HG02571 (cell line): ENCODE data around the gene CTTN.

ENCODE experiments used
- ATAC-seq: cut with Tn5 transposase; IDR thresholded peaks from one replicate; pipeline ENCODE4 v1.9.1; 2021; ENCODE audit warnings: mild to moderate bottlenecking, moderate library complexity; ENCODE audit not compliant: unreplicated experiment

Gene CTTN

DNA sequence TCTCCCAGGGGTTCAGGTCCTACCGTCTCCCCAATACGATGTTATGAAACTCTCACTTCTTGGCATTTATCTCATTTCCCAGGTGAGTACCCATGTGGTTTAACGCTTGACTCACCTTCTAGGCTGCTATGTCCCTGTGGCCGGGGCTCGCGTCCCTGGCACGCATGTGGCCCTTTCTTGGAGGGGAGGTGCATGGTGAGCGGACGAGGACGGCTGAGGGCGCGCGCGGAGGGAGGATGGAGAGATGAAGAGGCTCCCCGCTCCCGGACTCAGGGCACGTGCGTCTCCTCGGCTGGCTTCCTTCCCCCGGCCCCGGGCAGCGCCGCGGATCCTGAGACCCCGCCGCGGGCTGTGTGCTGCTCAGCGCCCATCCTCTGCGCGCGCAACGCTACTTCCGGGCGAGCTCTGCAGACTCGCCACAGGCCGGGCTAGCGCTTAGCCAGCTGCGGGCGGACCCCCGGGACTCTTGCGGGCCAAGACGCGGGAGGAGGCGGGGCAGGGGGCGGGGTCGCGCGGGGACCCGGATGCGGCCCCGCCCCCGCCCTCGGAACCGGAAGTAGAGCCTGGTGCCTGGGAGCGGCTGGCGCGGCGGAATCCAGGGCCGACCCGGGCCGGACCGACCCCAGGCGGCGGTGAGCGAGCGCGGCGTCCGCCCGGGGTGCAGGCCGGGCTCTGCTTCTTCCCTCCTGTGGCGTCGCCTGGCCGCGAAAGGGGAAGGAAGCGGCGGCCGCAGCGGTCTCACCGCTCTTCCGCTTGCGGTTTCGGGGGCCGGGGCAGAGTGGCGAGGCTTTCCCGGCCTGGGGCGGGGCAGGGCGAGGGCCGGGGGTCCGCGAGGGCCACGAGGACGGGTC is at the start of gene CTTN:
TSS of gene CTTN (plus strand) at position 547 of the 851 bp plus-strand sequence. CDS start 8,769 bp downstream, outside the sequence.
- ATAC-seq = peak; percentile 46

DNA sequence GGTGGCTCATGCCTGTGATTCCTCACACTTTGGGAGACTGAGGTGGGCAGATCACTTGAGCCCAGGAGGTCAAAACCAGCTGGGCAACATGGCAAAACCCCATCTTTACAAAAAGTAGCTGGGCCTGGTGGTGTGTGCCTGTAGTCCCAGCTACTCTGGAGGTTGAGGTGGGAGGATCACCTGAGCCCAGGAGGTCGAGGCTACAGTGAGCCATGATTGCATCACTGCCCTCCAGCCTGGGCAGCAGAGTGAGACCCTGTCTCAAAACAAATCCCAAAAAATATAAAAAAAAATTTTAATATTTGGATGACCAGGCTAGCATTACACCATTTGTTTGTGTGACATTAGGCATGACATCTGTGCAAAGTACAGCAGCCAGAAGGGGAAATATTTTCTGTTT is 49.7 kb upstream of the CTTN start:
- ATAC-seq = no peak

DNA sequence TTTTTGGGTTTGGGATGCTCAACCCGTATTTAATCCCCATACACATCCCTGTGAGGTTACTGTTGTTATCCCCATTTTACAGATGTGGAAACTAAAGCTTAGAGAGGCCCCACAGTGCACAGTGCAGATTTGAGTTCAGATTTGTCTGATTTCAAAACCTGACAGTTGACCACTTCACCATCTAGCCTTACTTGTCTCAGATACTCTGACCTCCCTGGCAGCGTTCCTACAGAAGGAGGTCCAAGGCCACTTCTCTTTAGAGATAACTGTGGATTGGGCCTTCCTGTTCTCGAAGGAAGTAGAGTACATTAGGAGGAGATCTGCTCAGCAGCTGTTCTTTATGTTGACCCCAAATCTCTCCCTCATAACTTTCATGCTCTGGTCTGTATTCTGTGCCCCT is 46.7 kb upstream of the CTTN start:
- no peak for ATAC-seq

DNA sequence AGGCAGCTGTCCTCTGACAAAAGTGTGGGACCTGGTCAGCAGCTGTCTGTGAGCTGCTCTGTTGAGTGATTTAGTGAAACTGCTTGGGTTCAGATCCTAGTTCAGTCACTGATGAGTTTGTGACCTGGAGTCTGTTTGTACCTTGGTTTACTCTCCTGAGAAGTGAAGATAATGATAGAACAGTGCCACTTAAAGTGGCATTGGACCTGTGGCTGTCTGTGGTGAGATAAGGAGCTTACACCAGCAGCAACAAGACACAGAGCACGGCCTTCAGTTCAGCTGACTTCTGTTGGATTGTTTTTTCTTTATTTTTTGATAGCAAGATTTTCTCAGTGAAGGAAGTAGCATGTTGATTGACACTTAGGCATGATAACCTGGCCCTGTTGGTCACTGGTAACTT is 46.2 kb upstream of the CTTN start:
- ATAC-seq = no peak

DNA sequence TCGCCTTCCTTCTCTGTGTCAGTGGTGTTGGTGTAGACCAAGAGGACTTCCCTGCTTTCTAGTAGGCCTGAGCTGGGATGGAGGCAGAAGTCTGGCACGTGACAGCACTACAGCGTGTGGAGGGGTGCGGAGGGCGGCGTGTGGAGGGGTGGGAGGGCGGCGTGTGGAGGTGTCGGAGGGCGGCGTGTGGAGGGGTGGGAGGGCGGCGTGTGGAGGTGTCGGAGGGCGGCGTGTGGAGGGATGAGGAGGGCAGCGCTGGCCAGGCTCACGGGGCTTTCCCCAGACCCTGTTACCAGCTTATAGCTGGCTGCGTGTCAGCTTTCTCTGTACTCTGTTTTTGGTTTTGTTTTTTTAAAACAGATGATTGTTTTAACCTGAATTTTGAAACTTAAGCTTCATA is 45.7 kb upstream of the CTTN start:
- no peak for ATAC-seq

DNA sequence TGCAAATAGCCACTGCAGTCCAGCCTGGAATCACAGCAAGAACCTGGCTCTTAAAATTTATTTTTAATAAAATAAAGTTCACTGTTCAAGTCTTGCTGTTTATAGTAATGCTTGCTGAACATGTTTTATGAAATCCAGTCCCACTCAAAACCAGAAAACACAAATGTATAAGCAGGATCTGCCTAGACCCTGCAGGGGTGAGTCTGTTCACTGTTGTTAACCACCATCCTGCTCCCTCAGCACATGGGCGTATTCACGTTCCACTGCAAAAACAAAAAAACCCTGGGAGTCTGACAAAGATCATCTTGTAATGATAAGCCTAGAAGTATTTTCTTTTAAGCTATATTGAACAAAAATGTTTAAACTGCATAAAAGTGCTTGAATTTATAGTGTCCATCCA is 45.0 kb upstream of the CTTN start:
- no peak for ATAC-seq

DNA sequence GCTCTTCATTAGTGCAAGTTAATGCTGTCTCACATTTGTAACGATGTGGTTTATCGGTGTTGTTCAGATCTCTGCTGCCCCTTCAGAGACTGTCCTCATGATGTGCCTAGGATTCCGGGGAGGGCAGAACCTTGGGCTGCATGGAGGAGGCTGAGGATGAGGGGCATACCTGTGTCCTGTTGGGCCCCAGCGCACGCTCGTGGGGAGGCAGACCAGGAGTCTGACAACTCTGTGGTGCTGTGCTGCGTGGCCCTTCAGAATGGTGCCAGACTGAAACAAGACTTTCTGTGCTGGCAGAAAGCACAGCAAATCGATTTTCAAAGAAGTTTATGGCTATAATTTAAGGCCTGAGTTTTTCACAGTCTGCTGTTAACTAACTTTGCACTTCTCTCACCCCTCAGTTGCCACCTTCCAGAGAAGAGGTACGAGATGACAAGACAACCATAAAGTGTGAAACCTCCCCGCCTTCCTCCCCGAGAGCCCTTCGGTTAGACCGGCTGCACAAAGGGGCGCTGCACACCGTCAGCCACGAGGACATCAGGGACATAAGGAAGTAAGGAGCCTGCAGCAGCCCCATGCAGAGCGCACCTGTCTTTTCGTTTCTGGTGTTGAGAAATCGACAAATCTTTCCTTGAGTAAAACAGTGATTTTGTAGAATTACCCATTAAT is 44.3 kb upstream of the CTTN start:
- no peak for ATAC-seq

DNA sequence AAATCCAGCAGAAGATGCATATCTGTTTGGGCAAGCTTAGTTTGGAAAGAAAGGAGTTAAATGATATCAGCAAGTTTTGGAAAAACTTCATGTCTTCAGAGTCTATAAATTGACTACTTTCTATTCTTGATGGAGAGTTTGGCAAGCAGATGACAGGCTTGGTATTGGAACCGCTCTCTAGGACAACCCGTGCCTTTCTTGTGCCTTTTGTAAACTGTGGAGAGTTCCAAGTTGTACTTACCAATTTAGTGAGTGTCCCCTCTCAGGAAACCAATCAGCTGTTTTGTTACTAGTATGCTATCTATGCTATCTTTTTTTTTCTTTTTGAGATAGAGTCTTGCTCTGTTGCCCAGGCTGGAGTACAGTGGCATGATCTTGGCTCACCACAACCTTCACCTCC is 43.7 kb upstream of the CTTN start:
- no peak for ATAC-seq

DNA sequence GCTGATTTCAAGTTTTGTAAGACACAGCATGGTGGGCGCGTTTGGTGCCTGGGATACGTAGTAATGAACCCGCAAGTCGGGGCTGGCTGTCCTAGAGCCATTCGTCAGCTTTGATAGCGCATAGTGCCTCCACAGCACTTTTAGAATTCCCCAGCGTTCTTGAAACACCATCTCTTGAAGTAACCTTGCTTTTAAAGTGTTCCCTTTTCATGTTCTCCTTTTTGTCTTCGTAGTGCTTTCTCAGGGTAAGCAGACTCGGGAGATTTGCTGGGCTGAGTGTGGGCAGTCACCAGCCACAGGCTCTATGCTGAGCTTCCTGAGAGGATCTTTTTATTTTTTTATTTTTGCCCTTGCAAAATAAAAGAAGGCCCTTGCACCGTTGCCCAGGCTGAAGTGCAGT is 39.6 kb upstream of the CTTN start:
- ATAC-seq = no peak

DNA sequence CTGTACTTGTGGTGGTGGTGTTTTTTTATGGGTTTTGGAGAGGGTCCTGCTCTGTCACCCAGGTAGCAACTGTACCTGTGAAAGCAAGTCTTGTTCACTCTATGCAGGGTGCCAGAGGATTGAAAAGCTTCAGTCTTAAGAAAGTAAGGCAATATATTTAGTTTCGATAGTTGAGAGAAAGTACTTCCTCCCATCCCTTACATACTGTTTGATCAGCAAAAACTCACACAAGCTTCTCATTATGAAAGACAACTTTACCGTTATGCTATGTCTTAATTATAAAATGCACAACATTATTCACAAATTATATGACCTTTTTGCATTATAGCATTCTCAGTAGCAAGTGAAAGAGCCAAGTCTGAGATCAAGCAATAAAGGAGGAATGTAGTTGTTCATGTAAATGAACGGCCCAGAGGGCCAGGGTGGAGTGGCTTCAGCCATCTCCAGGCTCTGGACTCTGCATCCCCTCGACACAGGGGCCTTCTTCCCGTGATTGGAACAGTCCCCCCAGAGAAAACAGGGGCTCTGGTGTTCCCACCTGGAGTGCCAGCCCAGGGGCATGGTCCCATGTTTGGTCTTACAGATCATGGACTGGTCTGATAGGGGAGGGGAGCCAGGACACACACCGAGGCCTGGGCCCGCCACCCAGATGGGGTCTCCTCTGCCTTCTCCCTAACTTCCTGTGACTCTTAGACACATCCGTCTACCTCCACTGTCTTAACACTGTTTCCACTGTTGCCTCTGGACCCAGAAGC is 38.7 kb upstream of the CTTN start:
- no peak for ATAC-seq

DNA sequence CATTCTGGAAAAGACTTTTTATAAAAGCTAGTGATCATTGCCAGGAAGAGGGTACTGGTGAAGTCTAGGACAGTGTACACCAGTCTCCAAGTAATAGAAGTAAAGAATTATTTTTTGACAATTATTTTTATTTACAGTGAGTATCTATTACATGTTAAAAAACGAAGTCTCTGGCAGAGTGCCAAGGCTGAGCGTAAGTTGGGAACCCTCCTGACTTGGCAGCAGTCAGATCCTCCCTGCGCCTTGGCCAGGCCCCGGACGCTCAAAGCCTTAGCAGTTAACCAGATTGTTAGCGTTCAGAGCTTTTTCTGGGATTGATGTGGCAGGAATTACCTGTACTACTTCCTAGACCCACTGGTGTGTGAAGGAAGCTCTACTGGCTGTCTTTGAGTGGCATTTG is 38.1 kb upstream of the CTTN start:
- no peak for ATAC-seq

DNA sequence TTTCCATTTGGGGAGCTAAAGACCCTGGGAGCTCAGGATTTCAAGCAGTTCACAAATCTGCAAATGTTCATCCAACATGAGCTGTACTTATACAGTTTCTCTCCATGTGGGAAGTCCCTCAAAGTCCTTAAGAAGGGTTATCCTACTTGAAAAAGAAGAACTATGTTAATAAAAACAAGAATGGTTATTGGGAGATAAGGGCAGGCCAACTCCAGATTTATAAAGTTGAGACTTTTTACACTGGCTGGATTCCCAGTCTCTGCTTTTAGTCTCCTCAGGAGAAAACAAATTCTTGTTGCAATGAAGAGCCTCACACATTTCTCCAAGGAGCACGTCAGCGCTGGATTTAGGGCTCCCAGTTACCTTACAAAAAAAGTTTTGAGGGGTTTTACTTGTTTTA is 34.2 kb upstream of the CTTN start:
- ATAC-seq = no peak

DNA sequence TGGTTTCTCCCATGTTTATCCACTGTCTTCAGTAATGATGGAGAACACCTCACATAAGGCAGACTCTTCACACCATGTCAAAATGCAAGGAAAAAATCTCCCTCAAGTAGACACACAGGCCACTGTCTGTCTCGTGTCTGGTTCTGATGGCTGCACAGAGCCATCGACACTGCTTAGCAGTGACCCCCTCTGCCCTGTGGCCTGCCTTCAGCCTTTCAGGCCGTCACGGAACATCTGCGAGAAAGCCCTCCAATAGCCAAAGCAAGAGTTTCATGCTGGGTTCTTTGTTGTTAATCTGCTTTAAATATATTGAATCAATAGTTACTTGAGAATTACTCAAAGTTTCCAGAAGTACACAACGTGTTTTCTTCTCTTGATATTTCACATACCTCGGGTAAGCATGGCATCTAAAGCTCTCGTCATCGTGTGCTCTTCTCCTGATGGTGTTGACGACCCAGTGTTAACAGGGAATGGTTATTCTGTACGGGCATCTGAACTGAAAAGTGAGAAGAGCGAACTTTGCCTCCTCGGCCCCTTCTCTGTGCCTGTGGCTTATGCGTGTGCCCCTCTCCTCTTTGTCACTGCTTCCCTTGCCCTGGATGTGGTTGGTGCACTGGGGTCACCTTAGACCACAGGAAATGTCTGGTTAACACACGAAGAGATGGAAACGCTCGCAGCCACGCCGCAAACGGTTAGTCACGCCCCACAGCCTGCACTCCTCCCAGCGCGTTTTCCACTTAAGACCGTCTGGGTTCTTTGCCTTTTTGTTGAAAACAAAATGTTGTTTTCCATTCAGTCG is 33.4 kb upstream of the CTTN start:
- no peak for ATAC-seq

DNA sequence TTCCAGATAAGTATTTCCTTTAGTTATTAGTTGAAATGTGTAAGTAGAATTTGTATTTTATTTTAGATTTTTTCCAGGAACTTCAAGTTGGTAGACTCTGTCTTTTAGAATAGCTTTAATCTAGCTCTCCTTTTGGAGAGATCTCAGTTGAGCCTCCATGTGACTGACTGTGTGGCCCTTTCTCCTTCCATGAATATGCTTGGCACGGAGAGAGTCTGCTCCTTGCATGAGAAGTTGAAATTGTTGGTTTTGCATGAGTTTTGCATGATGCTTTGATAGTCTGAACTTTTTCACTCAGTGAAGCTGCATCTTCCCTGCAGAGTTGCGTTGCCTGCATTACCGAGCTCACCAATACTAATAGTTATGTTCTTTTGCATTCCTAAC is 32.8 kb upstream of the CTTN start:
- no peak for ATAC-seq

DNA sequence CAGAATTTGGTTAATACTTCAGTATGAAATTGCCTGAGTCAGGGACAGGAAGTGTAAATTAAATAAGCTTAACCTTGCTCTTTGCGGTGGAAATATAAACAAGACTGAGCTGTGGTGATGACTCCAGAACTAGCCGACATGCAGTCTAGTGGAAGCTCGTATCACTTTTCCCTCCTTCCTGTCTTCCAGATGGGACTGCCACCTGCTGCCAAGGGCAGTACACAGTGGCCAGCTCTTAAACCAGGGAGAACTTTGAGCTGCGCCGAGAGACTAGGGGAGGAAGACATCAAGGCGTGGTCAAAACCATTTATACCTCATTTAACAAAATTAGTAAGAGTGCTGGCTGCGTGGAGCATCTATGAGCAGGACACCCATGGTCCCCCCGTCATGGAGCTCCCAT is 31.3 kb upstream of the CTTN start:
- no peak for ATAC-seq

DNA sequence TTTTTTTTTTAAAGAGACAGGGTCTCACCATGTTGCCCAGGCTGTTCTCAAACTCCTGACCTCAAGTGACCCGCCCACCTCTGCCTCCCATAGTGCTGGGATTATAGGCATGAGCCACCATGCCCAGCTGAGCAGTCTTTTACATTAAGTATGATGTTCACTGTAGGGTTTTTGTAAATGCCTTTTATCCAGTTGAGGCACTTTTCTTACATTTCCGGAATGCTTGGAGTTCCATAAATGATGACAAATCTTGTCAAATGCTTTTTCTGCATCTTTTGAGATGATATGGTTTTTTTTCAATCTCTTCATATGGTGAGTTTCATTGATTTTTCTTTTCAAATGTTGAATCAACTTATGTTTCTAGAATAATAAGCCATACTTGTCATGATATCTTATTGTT is 29.4 kb upstream of the CTTN start:
- ATAC-seq = no peak

DNA sequence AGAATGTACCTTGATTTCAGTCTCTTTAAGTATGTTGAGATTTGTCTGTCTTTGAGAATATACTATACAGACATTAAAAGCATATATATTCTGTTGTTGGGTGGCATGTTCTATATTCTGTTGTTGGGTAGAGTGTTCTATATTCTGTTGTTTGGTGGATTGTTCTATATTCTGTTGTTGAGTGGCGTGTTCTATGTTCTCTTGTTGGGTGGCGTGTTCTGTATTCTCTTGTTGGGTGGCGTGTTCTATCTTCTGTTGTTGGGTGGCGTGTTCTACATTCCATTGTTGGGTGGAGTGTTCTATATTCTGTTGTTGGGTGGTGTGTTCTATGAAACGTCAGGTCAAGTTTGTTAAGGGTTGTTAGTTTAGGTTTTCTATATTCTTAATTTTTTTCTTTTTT is 27.1 kb upstream of the CTTN start:
- no peak for ATAC-seq

DNA sequence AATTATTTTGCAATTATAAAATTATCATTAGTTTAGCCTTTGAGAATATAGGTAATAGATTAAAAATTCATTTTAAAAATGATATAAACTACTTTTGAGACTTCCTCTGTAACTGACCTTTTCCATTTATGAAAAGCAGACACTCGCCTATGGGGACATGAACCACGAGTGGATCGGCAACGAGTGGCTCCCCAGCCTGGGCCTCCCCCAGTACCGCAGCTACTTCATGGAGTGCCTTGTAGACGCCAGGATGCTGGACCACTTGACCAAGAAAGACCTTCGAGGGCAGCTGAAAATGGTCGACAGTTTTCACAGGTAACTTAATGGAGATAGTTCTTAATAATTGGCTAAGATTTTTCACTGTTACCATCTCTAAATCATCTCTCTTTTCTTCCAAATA is 26.3 kb upstream of the CTTN start:
- ATAC-seq = no peak

DNA sequence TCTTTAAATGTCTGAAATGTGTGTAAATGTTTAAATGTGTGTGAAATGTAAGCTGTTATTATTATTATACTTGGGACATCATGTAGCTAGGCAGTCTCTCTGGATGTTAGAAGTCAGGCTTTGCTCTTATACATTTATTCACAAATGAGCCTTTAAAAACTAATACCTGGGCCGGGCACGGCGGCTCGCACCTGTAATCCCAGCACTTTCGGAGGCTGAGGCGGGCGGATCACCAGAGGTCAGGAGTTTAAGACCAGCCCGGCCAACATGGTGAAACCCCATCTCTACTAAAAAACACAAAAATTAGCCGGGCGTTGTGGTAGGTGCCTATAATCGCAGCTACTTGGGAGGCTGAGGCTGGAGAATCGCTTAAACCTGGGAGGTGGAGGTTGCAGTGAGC is 21.7 kb upstream of the CTTN start:
- no peak for ATAC-seq

DNA sequence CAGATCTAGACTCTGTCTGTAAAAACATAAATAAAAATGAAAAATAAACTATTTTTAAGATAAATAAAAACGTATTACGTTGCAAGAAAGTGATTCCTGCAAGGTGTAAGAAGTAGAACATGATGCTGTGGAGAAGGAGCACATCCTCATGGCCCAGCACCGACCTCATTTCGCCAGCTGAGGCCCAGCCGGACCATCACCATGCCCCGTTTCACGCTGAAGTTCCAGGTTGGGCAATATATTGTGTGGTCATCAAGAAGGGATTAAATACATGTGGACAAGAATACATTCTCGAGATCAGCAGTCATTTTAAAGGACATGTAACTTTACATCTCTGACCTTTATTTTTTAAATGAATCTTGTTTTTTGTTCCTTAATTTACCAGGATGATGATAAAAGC is 20.7 kb upstream of the CTTN start:
- no peak for ATAC-seq

DNA sequence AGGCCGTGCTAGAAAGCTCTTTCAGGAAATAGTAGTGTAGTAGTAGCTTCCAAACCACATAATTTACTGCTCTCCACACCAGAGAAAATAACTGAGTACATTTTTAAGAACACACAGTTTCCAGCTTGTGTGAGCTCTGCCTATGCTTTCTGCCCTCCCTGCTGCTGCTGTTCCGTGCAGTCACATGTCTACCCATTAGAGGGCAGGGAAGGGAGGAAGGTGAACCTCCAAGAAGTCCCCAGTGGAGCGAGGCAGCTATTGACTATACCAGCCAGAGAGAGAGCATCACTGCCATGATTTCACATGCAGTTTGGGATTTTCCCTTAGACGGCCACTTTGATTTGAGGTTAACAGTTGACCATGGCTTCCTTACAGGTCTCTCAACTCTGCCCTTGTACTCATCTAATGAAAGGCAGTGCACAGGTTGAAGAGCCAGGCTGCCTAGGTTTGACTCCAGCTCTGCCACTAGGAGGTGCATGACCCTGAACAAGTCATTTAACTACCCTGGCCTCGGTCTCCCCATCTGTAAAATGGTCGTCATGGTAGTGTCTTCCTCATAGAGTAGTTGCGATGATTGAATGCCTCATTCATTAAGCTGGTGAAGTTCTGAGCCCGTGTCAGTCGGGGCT is 19.7 kb upstream of the CTTN start:
- ATAC-seq = no peak
